GM19328 (cell line): Measurements from ENCODE around the gene WDR37.

Experiments
- ATAC-seq: cut with Tn5 transposase; IDR thresholded peaks from one replicate; pipeline ENCODE4 v1.9.1; 2021; ENCODE audit warnings: mild to moderate bottlenecking, moderate library complexity; ENCODE audit not compliant: unreplicated experiment

WDR37 gene

GRCh38 chr10:1162481-1163203 lies 106.5 kb downstream of the WDR37 start:
- ATAC-seq = no peak

GRCh38 chr10:1163204-1163660 lies 107.0 kb downstream of the WDR37 start:
- ATAC-seq = no peak

- ATAC-seq = no peak
Observed at GRCh38 chr10:1163831-1164230, 107.6 kb downstream of the WDR37 start.

- ATAC-seq = no peak
Observed at GRCh38 chr10:1166101-1166827, 110.1 kb downstream of the WDR37 start.

- no peak for ATAC-seq
Observed at GRCh38 chr10:1166828-1167275, 110.7 kb downstream of the WDR37 start.

GRCh38 chr10:1168763-1169162 lies 112.6 kb downstream of the WDR37 start:
- ATAC-seq = no peak

GRCh38 chr10:1169186-1169885 lies 113.2 kb downstream of the WDR37 start:
- ATAC-seq = no peak

- no peak for ATAC-seq
Observed at GRCh38 chr10:1169981-1170866, 114.0 kb downstream of the WDR37 start.

- ATAC-seq = no peak
Observed at GRCh38 chr10:1170867-1171180, 114.6 kb downstream of the WDR37 start.

GRCh38 chr10:1171182-1171581 lies 115.0 kb downstream of the WDR37 start:
- ATAC-seq = no peak

GRCh38 chr10:1171586-1171985 lies 115.4 kb downstream of the WDR37 start:
- no peak for ATAC-seq

- ATAC-seq = no peak
Observed at GRCh38 chr10:1172256-1172984, 116.2 kb downstream of the WDR37 start.

GRCh38 chr10:1173091-1173490 lies 116.9 kb downstream of the WDR37 start:
- ATAC-seq = no peak

- ATAC-seq = no peak
Observed at GRCh38 chr10:1174022-1174421, 117.8 kb downstream of the WDR37 start.

GRCh38 chr10:1175956-1176565 lies 119.9 kb downstream of the WDR37 start:
- no peak for ATAC-seq

- ATAC-seq = no peak
Observed at GRCh38 chr10:1177936-1178335, 121.8 kb downstream of the WDR37 start.

- ATAC-seq = no peak
Observed at GRCh38 chr10:1178506-1178905, 122.3 kb downstream of the WDR37 start.

- ATAC-seq = no peak
Observed at GRCh38 chr10:1179346-1180070, 123.3 kb downstream of the WDR37 start.

GRCh38 chr10:1180071-1180730 lies 124.0 kb downstream of the WDR37 start:
- ATAC-seq = no peak
